H1 (cell line): ENCODE results near the gene L3MBTL3. TPM values are rescaled to one million over a fixed set of nuclear protein-coding genes. Genes with fewer than 3 reads are reported as not detected.

ENCODE experiments used
- CTCF ChIA-PET: fragments of 300-600 bp; sonication (Branson Sonifier 250); formaldehyde crosslinking; loops from one replicate; lab custom pipeline; 2021; ENCODE audit not compliant: partially characterized antibody; lab: Charles Lee
- POLR2A ChIA-PET: fragments of 300-600 bp; sonication (Branson Sonifier 250); formaldehyde crosslinking; loops from one replicate; lab custom pipeline; 2021; ENCODE audit warnings: inconsistent platforms; ENCODE audit not compliant: partially characterized antibody; lab: Charles Lee
- DNase-seq, 2 experiments: peaks; one replicate each; pipeline versions ENCODE4 v3.0.0 to v3.0.0-alpha.2; 2010 to 2022; ENCODE audit warnings: low spot score in 2 of 2, low read depth in 1 of 2, mixed read lengths in 1 of 2
- FAIRE-seq: peaks from 2 replicates; lab custom pipeline; 2011; peaks lifted over from hg19 to GRCh38; lab: Jason Lieb, UNC
- H2AFZ ChIP-seq: 2 replicates; pipeline ENCODE4 v1.8.1; 2012; ENCODE audit warnings: low read length, inconsistent platforms
- H2AK5ac ChIP-seq: 2 replicates; pipeline ENCODE4 v1.6.1; 2013; ENCODE audit warnings: low read depth, low read length
- H2BK120ac ChIP-seq: replicated peaks from 2 replicates; pipeline ENCODE3; 2013; ENCODE audit warnings: low read depth, low read length, inconsistent platforms
- H2BK12ac ChIP-seq: 2 replicates; pipeline ENCODE4 v1.6.1; 2013; ENCODE audit warnings: low read depth, low read length
- H2BK15ac ChIP-seq: 2 replicates; pipeline ENCODE4 v1.6.1; 2013; ENCODE audit warnings: low read length
- H2BK20ac ChIP-seq: 2 replicates; pipeline ENCODE4 v1.6.1; 2013; ENCODE audit warnings: low read length
- H2BK5ac ChIP-seq: 2 replicates; pipeline ENCODE4 v1.6.1; 2013; ENCODE audit warnings: low read depth, low read length
- H3K14ac ChIP-seq: 2 replicates; pipeline ENCODE4 v1.6.1; 2013; ENCODE audit warnings: inconsistent platforms; ENCODE audit not compliant: insufficient read length
- H3K18ac ChIP-seq: 2 replicates; pipeline ENCODE4 v1.6.1; 2013; ENCODE audit warnings: low read length; ENCODE audit errors: extremely low read depth
- H3K23ac ChIP-seq: 2 replicates; pipeline ENCODE4 v1.6.1; 2013; ENCODE audit warnings: inconsistent platforms; ENCODE audit not compliant: insufficient read length
- H3K23me2 ChIP-seq: 2 replicates; pipeline ENCODE4 v1.6.1; 2013; ENCODE audit warnings: low read depth, low read length
- H3K27ac ChIP-seq: 2 replicates; pipeline ENCODE4 v1.6.1; 2011; ENCODE audit warnings: low read depth, low read length, inconsistent platforms
- H3K27me3 ChIP-seq, 4 experiments: replicated peaks in 1 of 4; 1 replicate in 1 of 4; 2 replicates in 3 of 4; pipeline versions ENCODE4 v1.6.1 to v1.8.1; 2011 to 2013; ENCODE audit warnings: low read length in 3 of 4, mild to moderate bottlenecking in 3 of 4, inconsistent platforms in 2 of 4, mixed read lengths in 2 of 4, moderate library complexity in 1 of 4; ENCODE audit not compliant: control insufficient read depth in 3 of 4, insufficient read depth in 3 of 4; ENCODE audit errors: extremely low read depth in 1 of 4
- H3K36me3 ChIP-seq, 4 experiments: 2 replicates each; pipeline versions ENCODE4 v1.6.1 to v1.8.1; 2011 to 2013; ENCODE audit warnings: mild to moderate bottlenecking in 4 of 4, low read length in 3 of 4, moderate library complexity in 2 of 4, control low read depth in 1 of 4, inconsistent platforms in 1 of 4; ENCODE audit not compliant: insufficient read depth in 4 of 4, control insufficient read depth in 2 of 4
- H3K4ac ChIP-seq: replicated peaks from 2 replicates; pipeline ENCODE3; 2013; ENCODE audit warnings: low read length, low read depth, mixed read lengths, inconsistent platforms; ENCODE audit not compliant: insufficient read length
- H3K4me1 ChIP-seq, 4 experiments: replicated peaks in 1 of 4; 1 replicate in 1 of 4; 2 replicates in 3 of 4; pipeline versions ENCODE4 v1.6.1 to v1.8.1; 2011 to 2013; ENCODE audit warnings: low read length in 3 of 4, inconsistent platforms in 2 of 4, mixed read lengths in 1 of 4; ENCODE audit not compliant: insufficient read depth in 4 of 4, control insufficient read depth in 3 of 4
- H3K4me2 ChIP-seq, 2 experiments: 2 replicates each; pipeline versions ENCODE4 v1.6.1 to v1.8.1; 2011 to 2013; ENCODE audit warnings: low read depth in 2 of 2, low read length in 2 of 2, control low read depth in 1 of 2, inconsistent platforms in 1 of 2, mild to moderate bottlenecking in 1 of 2; ENCODE audit not compliant: insufficient read depth in 1 of 2
- H3K4me3 ChIP-seq, 4 experiments: fragments of 200-600, 300-600 bp in 1 of 4; sonication (generic), shearing (Covaris generic), sonication (Bioruptor Twin) in 1 of 4; 2 replicates each; pipeline versions ENCODE4 v1.5.1 to v1.8.1; 2011 to 2016; ENCODE audit warnings: low read length in 4 of 4, low read depth in 3 of 4, control low read depth in 2 of 4, inconsistent platforms in 2 of 4, mild to moderate bottlenecking in 2 of 4, mixed read lengths in 1 of 4, moderate library complexity in 1 of 4; ENCODE audit not compliant: insufficient read depth in 2 of 4; ENCODE audit errors: extremely low read depth in 1 of 4
- H3K56ac ChIP-seq: replicated peaks from 2 replicates; pipeline ENCODE3; 2013; ENCODE audit warnings: low read depth, mild to moderate bottlenecking, mixed read lengths, low read length, inconsistent platforms; ENCODE audit not compliant: insufficient read length
- H3K79me1 ChIP-seq: 2 replicates; pipeline ENCODE4 v1.6.1; 2013; ENCODE audit warnings: low read depth, low read length, control low read depth
- H3K79me2 ChIP-seq, 2 experiments: 2 replicates each; pipeline versions ENCODE4 v1.6.1 to v1.8.1; 2012 to 2013; ENCODE audit warnings: low read length in 2 of 2, mild to moderate bottlenecking in 2 of 2, inconsistent platforms in 1 of 2; ENCODE audit not compliant: insufficient read depth in 2 of 2, control insufficient read depth in 1 of 2
- H3K9ac ChIP-seq, 4 experiments: replicated peaks in 1 of 4; 1 replicate in 1 of 4; 2 replicates in 3 of 4; pipeline versions ENCODE4 v1.6.1 to v1.8.1; 2011 to 2013; ENCODE audit warnings: low read depth in 3 of 4, low read length in 3 of 4, control low read depth in 2 of 4, mild to moderate bottlenecking in 2 of 4, moderate library complexity in 2 of 4, inconsistent platforms in 1 of 4; ENCODE audit errors: extremely low read depth in 1 of 4
- H3K9me3 ChIP-seq, 2 experiments: 2 replicates each; pipeline versions ENCODE4 v1.6.1 to v1.8.1; 2012 to 2013; ENCODE audit warnings: mild to moderate bottlenecking in 2 of 2, moderate library complexity in 2 of 2, control low read depth in 1 of 2, inconsistent platforms in 1 of 2, low read depth in 1 of 2, low read length in 1 of 2, mixed read lengths in 1 of 2; ENCODE audit not compliant: insufficient read depth in 2 of 2
- H4K20me1 ChIP-seq, 2 experiments: replicated peaks in 1 of 2; 2 replicates each; pipeline versions ENCODE3 to v1.8.1; 2011 to 2013; ENCODE audit warnings: inconsistent platforms in 2 of 2, low read length in 2 of 2, mild to moderate bottlenecking in 1 of 2; ENCODE audit not compliant: insufficient read depth in 2 of 2, control insufficient read depth in 1 of 2
- H4K5ac ChIP-seq: 2 replicates; pipeline ENCODE4 v1.6.1; 2013; ENCODE audit warnings: low read length, low read depth, mixed read lengths, inconsistent platforms; ENCODE audit not compliant: insufficient read length
- H4K8ac ChIP-seq: 2 replicates; pipeline ENCODE4 v1.8.0; 2013; ENCODE audit warnings: mild to moderate bottlenecking, moderate library complexity, low read length, inconsistent platforms; ENCODE audit not compliant: insufficient read depth; ENCODE audit errors: extremely low read depth
- H4K91ac ChIP-seq: replicated peaks from 2 replicates; pipeline ENCODE3; 2013; ENCODE audit warnings: low read length, mixed read lengths, inconsistent platforms; ENCODE audit not compliant: insufficient read length
- BCL11A ChIP-seq, 2 experiments: IDR thresholded peaks; one replicate each; pipeline ENCODE4 v1.6.1; 2011; ENCODE audit warnings: low read depth in 2 of 2, low read length in 2 of 2, mild to moderate bottlenecking in 2 of 2
- EP300 ChIP-seq, 2 experiments: IDR thresholded peaks; 1 replicate in 1 of 2; 2 replicates in 1 of 2; pipeline ENCODE4 v1.6.1; 2011 to 2012; ENCODE audit warnings: low read depth in 2 of 2, low read length in 2 of 2, mild to moderate bottlenecking in 2 of 2, borderline replicate concordance in 1 of 2, inconsistent platforms in 1 of 2, moderate library complexity in 1 of 2
- JUN ChIP-seq: IDR thresholded peaks from 2 replicates; pipeline ENCODE4 v1.6.1; 2011; ENCODE audit warnings: low read depth, mild to moderate bottlenecking, improper control_type of control experiment, low read length
- JUND ChIP-seq: IDR thresholded peaks from 2 replicates; pipeline ENCODE4 v1.6.1; 2011; ENCODE audit warnings: mild to moderate bottlenecking, improper control_type of control experiment, low read length
- KDM4A ChIP-seq: IDR thresholded peaks from one replicate; pipeline ENCODE4 v1.7.1; 2012; ENCODE audit warnings: low read depth, mild to moderate bottlenecking, moderate library complexity, low read length, inconsistent platforms; ENCODE audit not compliant: severe bottlenecking
- SAP30 ChIP-seq: fragments of 300-600 bp; sonication (generic); IDR thresholded peaks from 2 replicates; pipeline ENCODE4 v1.7.1; 2012; ENCODE audit warnings: low read length, moderate library complexity, mild to moderate bottlenecking, inconsistent platforms; ENCODE audit not compliant: insufficient read depth, insufficient replicate concordance
- SIN3A ChIP-seq, 2 experiments: IDR thresholded peaks in 1 of 2; conservative IDR thresholded peaks in 1 of 2; 2 replicates each; pipeline ENCODE4 v1.6.1; 2011 to 2012; ENCODE audit warnings: low read length in 2 of 2, improper control_type of control experiment in 1 of 2, low read depth in 1 of 2, mild to moderate bottlenecking in 1 of 2
- SP1 ChIP-seq: IDR thresholded peaks from 2 replicates; pipeline ENCODE4 v1.6.1; 2011; ENCODE audit warnings: low read depth, low read length
- TCF12 ChIP-seq: IDR thresholded peaks from 2 replicates; pipeline ENCODE4 v1.6.1; 2011; ENCODE audit warnings: low read depth, mild to moderate bottlenecking, low read length
- USF2 ChIP-seq: IDR thresholded peaks from 2 replicates; pipeline ENCODE4 v1.6.1; 2011; ENCODE audit warnings: low read length, improper control_type of control experiment
- WGBS, 2 experiments: shearing (Covaris generic) in 1 of 2; methylation state at CpG; one replicate each; pipeline versions ENCODE4 v1.1.6 to v1.1.7; 2013 to 2015; ENCODE audit warnings: low lambda C conversion rate in 2 of 2, mixed read lengths in 2 of 2, inconsistent platforms in 1 of 2, low coverage in 1 of 2, missing lambda C conversion rate in 1 of 2; ENCODE audit not compliant: insufficient replicate concordance in 2 of 2, insufficient coverage in 1 of 2, insufficient read length in 1 of 2; ENCODE audit errors: extremely low coverage in 1 of 2, missing lambda C conversion rate in 1 of 2; 5-methylcytosine and 5-hydroxymethylcytosine counted together
- polyA plus RNA-seq, 7 experiments: library from polyadenylated mRNA; depleted of rRNA in 3 of 7; stranded (reverse) in 5 of 7; unstranded in 2 of 7; fragments of >200 nt in 5 of 7; fragments of 200-250 nt in 2 of 7; gene quantifications; 1 replicate in 5 of 7; 2 replicates in 1 of 7; 4 replicates in 1 of 7; pipeline versions ENCODE4 v1.2.1 to v1.2.3, GENCODE V29; 2011 to 2013; ENCODE audit warnings: missing spikeins in 2 of 7, mixed read lengths in 2 of 7
- total RNA-seq: library from RNA; stranded (reverse); fragmentation: NEBNext Ultra II Directional; extraction: Animal tissue kit (Norgen Biotek cat#: 25700); gene quantifications from 2 replicates; pipeline ENCODE4 v1.2.1, GENCODE V29; 2021

Gene L3MBTL3
- total and polyA plus RNA-seq, 2 of the 8 experiments (the other 6 are each of a cell fraction or from before 2014, with no cell fraction given): 3.9 to 17.2 TPM

DNA sequence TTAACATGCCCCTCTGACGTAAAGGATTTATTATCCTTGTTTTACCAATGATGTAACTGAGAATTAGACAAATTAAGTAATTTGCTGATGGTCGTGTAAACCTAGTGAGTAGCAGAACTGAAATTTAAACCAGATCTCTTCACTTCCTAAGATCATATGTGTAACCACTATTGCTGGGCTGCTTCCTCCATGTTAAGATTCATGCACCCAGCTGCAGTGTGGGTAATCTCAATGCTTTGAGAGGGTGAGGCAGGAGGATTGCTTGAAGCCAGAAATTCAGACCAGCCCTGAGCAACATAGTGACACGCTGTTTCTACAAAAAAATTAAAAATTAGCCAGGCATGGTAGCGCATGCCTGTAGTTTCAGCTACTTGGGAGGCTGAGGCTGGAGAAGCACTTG lies 97.9 kb downstream of the L3MBTL3 start:
- Histone ChIP-seq H3K9ac (no peak overlapping the region), H3K36me3 (no peaks in the 10 kb centered on the region), H2BK15ac (no peak overlapping the region), H3K79me1 (no peaks in the 10 kb centered on the region), H3K14ac (no peak overlapping the region), H4K20me1 (no peaks in the 10 kb centered on the region), H2BK12ac (no peak overlapping the region), H3K4me2 (no peak overlapping the region), H3K56ac (no peak overlapping the region), H3K4ac (no peak overlapping the region), H3K9me3 (no peaks in the 10 kb centered on the region), H3K27me3 (no peaks in the 10 kb centered on the region), H3K23me2 (no peaks in the 10 kb centered on the region), H4K91ac (no peak overlapping the region), H3K18ac (no peak overlapping the region), H3K4me3 (no peak overlapping the region), H4K8ac (no peak overlapping the region), H3K27ac (no peak overlapping the region), H3K79me2 (no peaks in the 10 kb centered on the region), H3K4me1 (no peaks in the 10 kb centered on the region), H2BK5ac (no peak overlapping the region), H2AFZ (no peak overlapping the region), H2BK20ac (no peak overlapping the region), H4K5ac (no peak overlapping the region), H2AK5ac (no peak overlapping the region), H2BK120ac (no peak overlapping the region), H3K23ac (no peak overlapping the region)
- CTCF ChIA-PET: no interaction called here
- FAIRE-seq: no peak
- 91% methylated on average over 4 of the region's 4 CpGs; no CpG with 5 or more reads in 1 of the 2 experiments for WGBS, 2 experiments
- DNase-seq: no peak
- TF ChIP-seq SP1 (no peak), KDM4A (no peak), JUN (no peak), JUND (no peak), BCL11A (IDR thresholded peaks at IDR 0.05; ENCODE audit: low read depth in 2 of 2, low read length in 2 of 2) (no peak), TCF12 (no peak), USF2 (no peak), EP300 (IDR thresholded peaks at IDR 0.05; ENCODE audit: borderline replicate concordance in 1 of 2, low read depth in 2 of 2, low read length in 2 of 2) (no peak), SIN3A (conservative IDR thresholded peaks at IDR 0.05 in 1 of 2, IDR thresholded peaks at IDR 0.05 in 1 of 2; ENCODE audit: low read depth in 1 of 2, low read length in 2 of 2) (no peak), SAP30 (no peak)
- POLR2A ChIA-PET: no interaction called here
